ENCODE data around the gene NELL1.

DNA sequence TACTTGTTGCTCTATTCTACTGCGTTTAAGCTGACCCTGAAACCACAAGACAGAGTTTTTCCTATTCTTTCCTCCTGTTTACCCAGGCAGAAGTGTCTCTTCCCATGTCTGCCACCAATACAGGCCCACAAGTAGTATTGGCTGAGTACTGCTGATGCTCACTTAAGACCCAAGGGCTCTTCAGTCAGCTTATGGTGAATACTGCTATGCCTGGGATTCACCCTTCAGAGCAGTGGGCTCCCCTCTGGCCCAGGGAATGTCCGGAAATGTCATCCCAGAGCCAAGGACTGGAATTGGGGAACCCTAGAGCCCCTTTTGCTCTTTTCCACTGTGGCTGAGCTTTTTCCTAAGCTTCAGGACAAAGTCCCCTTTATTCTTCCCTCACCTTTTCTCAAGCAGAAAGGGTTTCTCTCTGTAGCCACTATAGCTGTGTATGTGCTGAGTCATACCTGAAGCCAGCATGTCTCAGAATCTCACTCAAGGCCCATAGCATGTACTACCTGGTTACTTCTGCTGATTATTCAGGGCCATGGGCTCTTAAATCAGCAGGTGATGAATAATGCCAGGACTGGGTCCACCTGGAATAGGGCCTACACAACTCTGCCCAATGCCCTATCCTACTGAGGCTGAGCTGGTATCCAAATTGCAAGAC, 777.7 kb downstream of the NELL1 start:
- TF ChIP-seq SNAI2 (CRISPR knock-in tag; IDR thresholded peaks at IDR 0.05): no peak
- no peak for TF ChIP-seq CSRNP3 (CRISPR knock-in tag; IDR thresholded peaks at IDR 0.05)
- no peak for TF ChIP-seq ZNF8 (CRISPR knock-in tag; IDR thresholded peaks at IDR 0.05)
- TF ChIP-seq ARNTL (CRISPR knock-in tag; IDR thresholded peaks at IDR 0.05; ENCODE audit: borderline replicate concordance, low read depth): no peak
- no peak for TF ChIP-seq PATZ1 (CRISPR knock-in tag; IDR thresholded peaks at IDR 0.05; ENCODE audit: borderline replicate concordance)
- TF ChIP-seq GLIS3 (CRISPR knock-in tag; IDR thresholded peaks at IDR 0.05): no peak
- TF ChIP-seq ZFP30 (CRISPR knock-in tag; IDR thresholded peaks at IDR 0.05): no peak
- TF ChIP-seq POU6F1 (CRISPR knock-in tag; IDR thresholded peaks at IDR 0.05; ENCODE audit: borderline replicate concordance, low read depth): no peak
- TF ChIP-seq TCF4 (CRISPR knock-in tag; IDR thresholded peaks at IDR 0.05; ENCODE audit: borderline replicate concordance): no peak
- no peak for TF ChIP-seq TOX (CRISPR knock-in tag; IDR thresholded peaks at IDR 0.05; ENCODE audit: borderline replicate concordance)
- no peak for TF ChIP-seq BACH2 (CRISPR knock-in tag; IDR thresholded peaks at IDR 0.05; ENCODE audit: borderline replicate concordance)
- no peak for TF ChIP-seq CSDC2 (CRISPR knock-in tag; IDR thresholded peaks at IDR 0.05)
- no peak for TF ChIP-seq CREB5 (CRISPR knock-in tag; IDR thresholded peaks at IDR 0.05; ENCODE audit: low read depth)
- no peak for TF ChIP-seq ZNF70 (CRISPR knock-in tag; IDR thresholded peaks at IDR 0.05)

Data from SK-N-SH treated with all-trans-retinoic acid at 6 μM for 48 hours (cell line).